NOMO-1 treated with DMSO at 0.1 percent for 48 hours (cell line): ENCODE results near the gene PARN.
A peak's percentile ranks its signal among the peaks of the same experiment; 100 is the strongest.

Experiments
- DNase-seq: peaks from one replicate; lab custom pipeline; 2025; ENCODE audit not compliant: unreplicated experiment; lab: John Stamatoyannopoulos, UW

Gene PARN

DNA sequence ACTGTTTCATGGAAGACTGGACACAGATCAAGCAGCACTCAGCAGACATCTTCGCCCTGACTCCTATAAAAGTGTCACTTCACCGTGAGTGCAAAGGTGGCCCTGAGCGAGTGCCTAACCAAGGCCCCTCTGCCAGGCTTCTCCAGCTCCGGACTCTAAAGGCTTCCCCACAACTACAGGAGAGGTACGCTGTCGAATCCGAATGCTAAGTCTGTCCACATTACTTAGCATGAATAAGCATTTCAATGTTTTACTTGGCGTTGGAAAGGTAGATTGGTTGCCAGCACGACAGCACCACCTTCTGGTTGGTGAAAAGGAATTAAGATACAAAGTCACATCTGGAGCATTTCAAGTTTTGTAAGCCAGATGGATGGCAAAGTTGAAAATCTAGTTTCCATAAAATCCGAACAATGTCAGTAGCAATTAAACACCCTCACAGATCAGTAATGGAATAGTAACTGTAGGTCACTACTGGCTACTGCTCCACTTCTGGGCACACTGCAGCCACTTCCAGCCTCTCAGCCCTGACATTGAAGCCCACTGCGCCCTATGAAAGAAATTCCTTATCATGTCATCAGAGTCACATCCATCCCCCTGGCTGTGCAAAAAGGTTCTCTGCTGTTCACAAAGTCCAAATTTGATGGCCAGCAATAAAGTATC is 100.9 kb downstream of the PARN start:
- peak; percentile 68 for DNase-seq

GRCh38 chr16:14528306-14528705 is 101.8 kb downstream of the PARN start:
- DNase-seq: no peak

DNA sequence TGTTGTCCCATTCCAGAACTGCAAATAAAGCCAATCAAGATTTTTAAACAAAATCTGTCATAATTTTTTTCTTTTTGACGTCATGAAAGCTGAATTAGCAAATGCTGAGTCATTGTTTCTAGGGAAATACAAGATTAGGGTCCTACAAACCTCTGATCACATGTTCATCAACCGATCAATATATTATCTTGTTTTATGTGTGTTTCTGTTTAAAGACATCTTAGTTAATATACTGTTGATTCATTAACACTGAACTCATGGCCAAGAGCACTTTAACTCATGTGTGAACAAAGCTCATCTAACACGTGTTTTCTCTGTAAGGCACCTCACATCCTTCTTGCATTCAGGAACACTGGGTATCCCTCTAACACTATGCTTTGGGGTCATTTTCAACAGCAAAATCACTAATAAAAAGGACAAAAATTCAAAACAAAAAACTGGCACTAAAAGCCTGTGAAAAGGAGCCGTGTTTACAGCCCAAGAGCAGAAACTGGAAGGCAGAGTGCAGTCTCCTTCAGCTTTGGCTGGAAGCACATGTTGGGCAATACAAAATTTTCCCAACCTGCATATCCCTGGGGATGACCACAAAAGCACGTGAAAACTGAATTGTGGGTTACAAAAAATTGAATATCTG is 102.5 kb downstream of the PARN start:
- DNase-seq: no peak

- DNase-seq: no peak
These were observed 104.5 kb downstream of the PARN start for GRCh38 chr16:14525596-14525995.

DNA sequence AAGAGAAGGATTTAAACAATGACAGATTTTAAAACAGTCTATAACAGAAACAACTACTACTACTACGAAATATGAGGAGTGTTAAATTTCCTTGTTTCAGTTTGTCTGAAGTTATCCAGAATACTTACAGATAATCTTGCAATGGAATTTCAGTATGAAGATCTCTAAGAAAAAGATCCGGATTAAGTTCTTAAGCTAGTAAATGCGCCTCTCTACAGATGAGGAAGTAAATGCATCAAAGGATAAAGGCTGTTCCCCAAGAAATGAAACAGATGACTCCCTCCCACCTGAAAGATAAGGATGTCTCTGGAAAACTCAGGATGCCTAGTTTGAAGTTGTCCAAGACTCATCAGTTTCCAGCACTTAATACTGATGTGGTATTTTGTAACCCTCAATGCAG is 105.1 kb downstream of the PARN start:
- DNase-seq: no peak

DNA sequence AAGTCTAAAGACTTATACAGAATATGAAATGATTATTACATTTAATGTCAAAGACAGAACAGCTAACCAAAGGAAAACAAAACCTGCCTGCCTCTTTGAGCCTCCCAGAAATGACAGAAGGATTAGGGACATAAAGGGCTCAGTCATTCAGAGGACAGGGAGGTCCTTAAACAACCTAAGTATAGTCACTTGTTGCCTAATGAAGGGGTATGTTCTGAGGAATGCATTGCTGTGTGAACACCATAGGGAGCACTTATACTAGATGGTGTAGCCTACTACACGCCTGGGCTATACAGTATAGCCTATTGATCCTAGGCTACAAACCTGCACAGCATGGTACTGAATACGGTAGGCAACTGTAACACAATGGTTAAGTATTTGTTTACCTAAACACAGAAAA is 106.4 kb downstream of the PARN start:
- DNase-seq: no peak

DNA sequence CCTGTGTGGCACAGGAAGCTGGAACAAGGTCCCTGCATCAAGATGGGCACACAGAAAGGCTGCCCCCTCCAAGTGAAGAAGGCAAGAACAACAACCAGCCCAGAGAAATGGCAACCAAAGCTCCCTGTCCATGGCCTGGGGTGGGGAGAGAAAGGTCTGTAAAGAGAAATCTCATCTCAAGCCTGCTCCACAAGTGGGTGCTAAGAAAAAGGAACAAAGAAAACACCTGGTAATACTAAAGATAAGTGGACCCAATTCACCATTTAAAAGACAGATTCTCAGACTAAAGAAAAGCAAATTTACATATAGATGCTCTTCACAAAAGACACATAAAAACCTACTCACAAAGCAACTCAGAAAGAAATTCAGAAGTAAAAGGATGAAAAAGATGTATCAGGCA is 107.4 kb downstream of the PARN start:
- DNase-seq: no peak

DNA sequence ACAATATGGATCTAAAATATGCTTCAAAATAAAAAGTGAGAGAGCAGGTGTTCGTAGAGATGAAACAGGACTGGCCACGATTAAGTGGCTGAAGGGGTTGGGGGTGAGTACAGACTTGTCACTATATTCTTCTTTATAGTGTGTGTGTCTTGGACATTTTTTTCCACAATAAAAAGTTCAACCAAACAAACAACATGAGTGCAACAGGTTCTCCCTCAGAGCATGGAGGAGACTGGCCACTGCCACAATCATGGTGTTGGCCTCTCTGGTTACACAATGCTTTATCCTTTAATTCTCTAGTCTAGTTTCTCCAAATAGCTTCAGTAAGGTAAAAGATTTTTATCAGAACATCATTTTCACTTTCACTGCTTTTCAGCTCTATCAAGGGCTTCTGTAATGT is 109.3 kb downstream of the PARN start:
- DNase-seq: no peak

DNA sequence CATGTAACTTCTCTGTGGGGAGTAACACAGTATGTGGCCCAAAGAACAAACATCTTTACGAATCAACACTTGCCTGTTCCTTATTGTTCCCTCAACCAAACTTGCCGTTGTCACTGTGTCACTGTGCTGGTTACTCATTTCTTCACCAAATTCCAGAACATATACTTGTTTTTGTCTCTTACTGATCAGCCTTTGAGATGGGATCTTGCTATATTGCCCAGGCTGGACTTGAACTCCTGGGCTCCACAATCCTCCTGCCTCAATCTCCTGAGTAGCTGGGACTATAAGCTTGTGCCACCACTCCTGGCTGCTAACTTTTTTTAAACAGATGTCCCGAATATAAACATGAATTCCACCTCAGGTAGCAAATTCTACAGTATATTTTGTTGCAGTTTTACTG is 115.1 kb downstream of the PARN start:
- no peak for DNase-seq

GRCh38 chr16:14513389-14514107 is 116.5 kb downstream of the PARN start:
- no peak for DNase-seq

DNA sequence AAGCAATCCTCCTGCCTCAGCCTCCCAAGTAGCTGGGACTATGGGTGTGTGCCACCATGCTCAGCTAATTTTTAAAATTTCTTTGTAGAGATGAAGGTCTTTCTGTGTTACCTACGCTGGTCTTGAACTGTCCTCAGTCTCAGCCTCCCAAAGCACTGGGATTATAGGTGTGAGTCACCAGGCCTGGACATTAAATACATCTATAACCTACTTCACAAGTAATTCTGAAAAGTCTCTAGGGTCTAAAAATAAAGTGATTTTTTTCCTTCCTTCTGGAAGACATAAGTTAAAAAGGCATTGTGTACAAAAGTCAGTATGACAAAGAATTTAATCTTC is 118.3 kb downstream of the PARN start:
- no peak for DNase-seq

GRCh38 chr16:14510939-14511799 is 118.9 kb downstream of the PARN start:
- DNase-seq: no peak

- no peak for DNase-seq
These were observed 119.5 kb downstream of the PARN start for GRCh38 chr16:14510581-14510938.

- no peak for DNase-seq
These were observed 120.4 kb downstream of the PARN start for GRCh38 chr16:14509675-14510132.

- no peak for DNase-seq
These were observed 121.0 kb downstream of the PARN start for GRCh38 chr16:14509055-14509454.

DNA sequence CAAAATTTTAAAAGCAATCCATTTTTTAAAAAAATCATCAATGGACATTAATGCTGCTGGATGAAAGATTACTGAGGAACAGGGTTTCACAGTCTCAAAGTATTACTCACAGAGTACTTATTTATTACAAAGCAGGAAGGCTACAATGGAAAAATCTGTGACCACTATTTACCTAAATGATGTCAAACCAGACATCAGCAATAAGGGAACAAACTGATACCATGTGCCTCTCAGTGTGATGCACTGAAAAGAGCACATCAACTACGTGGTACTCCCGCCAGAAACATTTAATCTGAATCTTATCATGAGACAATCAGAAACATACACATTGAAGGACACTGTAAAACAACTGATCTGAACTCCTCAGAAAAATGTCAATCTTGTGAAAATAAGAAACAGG is 124.2 kb downstream of the PARN start:
- no peak for DNase-seq

- DNase-seq: no peak
These were observed 126.9 kb downstream of the PARN start for GRCh38 chr16:14502932-14503741.

- no peak for DNase-seq
These were observed 127.7 kb downstream of the PARN start for GRCh38 chr16:14502256-14502875.

- DNase-seq: no peak
These were observed 128.5 kb downstream of the PARN start for GRCh38 chr16:14501331-14502255.
